HG03432 (cell line): ENCODE results near the gene POLR3GL.

Experiments used
- ATAC-seq: cut with Tn5 transposase; IDR thresholded peaks from one replicate; pipeline ENCODE4 v1.9.1; 2021; ENCODE audit warnings: mild to moderate bottlenecking, moderate library complexity; ENCODE audit not compliant: unreplicated experiment

Gene POLR3GL

DNA sequence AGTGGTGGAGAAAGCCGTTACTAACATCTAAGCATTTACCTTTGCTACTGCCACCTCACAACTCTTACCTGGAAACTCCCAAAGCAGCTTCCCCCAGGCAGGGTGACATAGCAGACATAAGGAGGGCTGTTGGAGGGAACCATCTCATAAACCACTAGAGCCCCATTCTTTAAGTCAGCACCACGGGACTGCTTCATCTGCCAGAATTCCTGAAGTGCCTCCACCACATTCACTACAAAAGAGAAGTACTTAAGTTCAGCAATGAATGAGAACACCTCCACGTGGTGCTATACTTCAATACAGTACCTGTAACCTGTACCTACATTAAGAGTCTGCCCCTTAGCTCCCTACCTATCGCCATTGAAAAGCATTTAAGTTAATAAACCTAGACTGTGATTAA, 16.9 kb upstream of the POLR3GL start:
- ATAC-seq, result no peak

DNA sequence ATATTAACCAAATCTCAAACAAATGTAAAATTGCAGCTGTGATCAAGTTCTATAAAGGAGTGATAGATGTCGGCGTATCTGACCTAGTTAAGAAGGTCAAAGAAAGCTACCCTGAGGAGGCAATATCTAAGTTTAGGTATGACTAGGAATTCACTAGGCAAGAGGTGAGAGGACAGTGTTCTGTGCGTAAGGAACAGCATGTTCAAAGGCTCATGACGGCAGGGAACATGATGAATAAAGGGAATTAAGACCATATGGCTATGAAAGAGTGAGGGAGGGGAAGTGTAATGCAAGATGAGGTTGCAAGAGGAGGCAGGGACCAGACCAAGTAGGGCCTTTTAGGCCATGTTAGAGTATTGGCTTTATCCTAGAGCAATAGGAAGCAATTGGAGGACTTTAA, 15.3 kb upstream of the POLR3GL start:
- no peak for ATAC-seq

DNA sequence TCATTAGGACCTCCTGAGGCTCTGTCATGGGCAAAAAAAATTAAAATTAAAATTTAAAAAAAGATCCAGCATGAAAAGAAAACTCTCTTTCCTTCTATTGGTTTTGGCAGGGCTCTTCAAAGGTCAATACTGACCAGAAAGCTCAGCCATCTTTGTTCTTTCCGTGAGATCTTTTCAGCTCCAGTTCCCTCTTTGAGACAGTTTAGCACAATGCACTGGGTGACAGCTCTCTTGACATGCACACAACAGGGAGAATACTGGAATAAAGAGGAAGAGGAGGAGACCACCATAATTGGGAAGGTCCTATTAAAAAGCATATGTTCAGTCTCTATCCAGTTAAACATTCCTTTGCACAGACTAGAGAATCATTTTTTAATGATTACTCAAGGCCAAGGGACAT, 13.0 kb upstream of the POLR3GL start:
- no peak for ATAC-seq

DNA sequence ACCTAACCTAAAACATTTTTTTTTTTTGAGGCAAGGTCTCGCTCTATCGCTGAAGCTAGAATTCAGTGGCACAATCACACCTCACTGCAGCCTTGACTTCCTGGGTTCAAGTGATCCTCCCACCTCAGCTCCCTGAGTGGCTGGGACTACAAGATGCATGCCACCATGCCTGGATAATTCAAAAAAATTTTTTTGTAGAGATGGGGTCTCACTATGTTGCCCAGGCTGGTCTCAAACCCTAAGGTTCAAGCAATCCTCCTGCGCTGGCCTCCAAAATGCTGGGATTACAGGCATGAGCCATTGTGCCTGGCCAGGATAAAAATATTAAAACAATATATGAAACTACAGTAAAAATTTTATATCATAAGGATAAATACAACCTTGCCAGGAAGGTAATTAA, 11.6 kb upstream of the POLR3GL start:
- ATAC-seq, result no peak

DNA sequence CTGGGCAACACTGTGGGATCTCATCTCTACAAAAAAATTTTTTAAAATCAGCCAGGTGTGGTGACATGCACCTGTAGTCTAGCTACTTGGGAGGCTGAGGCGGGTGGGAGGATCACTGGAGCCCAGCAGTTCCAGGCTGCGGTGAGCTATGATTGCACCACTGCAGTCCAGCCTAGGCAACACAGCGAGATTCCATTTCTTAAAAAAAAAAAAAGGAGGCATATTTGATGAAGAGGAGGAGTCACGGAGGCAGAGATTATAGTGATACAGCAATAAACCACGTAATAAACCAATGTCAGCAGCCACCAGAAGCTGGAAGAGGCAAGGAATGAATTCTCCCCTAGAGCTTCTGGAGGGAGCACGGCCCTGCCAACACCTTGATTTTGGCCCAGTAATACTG, 10.6 kb upstream of the POLR3GL start:
- ATAC-seq, result no peak

DNA sequence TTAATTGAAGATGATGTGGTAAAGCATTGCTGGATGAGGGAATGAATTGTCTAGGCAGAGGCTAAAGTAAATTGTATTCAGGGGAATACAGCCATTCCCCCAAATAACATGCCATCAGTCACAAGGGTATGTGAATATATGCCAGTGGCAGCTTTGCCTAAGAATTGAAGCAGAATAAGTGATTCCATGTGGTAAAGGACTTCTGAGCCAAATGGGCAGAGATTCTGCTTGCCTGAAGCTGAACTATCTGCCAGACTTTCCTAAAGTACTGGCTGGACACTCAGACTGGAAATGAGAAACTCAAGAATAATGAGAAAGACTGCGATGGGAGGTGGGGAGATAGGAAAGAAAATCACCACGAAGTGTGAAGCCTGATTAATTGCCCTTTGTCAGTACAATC, 9.1 kb upstream of the POLR3GL start:
- no peak for ATAC-seq

DNA sequence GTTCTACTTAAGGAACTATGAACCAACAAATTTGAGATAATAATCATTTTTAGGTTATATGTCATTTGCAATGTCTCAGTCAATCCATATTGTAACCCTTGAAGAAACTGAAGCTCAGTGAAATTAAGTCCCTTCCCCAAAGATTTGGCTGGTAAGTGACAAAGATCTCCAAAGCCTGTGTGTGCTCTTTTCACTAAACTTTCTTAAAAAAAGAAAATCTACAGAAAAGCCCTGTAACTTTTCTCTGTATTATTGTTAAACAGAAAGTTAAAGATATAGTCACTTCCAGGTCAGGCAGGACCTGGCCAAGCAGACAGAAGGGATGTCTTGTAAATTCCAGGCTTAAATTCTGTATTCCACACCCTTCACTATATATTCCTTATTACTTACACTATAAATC, 8.1 kb upstream of the POLR3GL start:
- ATAC-seq, result no peak

DNA sequence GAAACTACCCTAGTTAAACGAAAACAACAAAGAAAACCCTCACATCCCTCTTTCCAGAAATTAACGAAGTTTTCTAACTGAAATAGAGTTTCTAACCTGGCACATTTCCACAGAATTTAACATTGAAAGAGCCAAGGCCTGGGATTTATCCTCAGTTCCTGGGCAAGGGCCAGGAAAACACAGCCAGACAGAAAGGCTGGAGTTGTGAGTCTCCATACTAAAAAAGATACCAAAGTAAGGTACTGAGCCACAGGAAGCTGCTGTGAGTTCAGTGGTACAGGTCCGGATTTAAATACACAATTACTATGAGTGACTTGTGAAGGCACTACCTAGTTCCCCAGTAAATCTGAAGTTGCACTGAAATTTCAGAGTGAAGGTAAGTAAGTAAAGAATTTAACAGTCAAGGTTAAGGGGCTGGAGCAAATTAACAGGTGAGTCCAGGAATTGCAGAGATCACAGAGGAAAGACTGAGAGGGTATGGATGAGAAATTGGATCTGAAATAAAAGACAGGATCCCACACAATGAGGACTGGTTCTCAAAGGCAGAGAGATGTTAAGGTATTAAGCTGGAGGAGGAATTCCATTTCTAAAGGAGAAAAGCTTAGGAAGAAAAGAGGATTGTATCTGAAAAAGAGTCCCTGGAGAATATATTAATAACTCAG, 7.6 kb upstream of the POLR3GL start:
- ATAC-seq, result no peak

DNA sequence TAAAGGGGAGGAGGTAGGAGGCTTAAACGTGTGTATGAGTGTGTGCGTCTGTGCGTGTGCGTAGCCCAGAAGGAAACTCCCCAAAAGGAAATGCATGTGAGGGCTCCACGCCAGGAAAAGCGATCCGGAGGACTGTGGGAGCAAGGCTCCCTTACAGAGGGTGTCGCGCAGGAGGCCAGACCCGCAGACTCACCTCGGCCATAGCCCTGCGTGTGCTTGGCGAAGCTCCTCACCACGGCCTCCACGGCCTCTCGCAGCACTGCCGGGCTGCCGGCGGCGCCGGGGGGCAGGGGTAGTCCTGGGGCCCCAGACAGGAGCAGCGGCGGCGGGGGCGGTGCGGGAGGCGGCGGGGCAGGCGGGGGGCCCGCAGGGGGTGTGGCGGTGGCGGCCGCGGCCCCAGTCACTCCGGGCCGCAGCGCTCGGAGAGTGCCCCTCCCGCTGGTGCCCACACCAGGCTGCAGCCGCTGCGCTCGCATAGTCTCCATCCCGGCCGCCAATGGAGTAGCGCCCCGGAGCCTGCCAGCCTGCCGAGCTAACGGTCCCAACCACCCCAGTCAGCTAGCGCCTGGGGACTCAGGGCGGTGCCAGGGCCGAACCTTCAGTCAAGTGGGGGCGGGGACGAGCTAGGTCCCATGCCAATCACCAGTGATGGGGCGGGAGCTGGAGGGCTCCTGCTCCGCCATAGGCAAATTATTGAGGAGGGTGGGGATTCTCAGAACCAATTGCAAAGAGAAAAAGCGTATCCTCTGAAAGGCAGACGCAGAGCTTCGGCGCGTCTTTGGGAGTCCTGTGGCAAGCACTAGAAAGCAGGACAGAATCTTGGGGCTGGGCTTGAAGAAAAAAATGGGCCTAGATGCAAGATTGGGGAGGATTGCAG, 6.8 kb upstream of the POLR3GL start, which contains the start of gene LIX1L:
Gene LIX1L (minus strand): TSS at position 575 of the 877 bp plus-strand sequence. CDS start 90 bp downstream, at position 485.
- peak; percentile 89 for ATAC-seq

DNA sequence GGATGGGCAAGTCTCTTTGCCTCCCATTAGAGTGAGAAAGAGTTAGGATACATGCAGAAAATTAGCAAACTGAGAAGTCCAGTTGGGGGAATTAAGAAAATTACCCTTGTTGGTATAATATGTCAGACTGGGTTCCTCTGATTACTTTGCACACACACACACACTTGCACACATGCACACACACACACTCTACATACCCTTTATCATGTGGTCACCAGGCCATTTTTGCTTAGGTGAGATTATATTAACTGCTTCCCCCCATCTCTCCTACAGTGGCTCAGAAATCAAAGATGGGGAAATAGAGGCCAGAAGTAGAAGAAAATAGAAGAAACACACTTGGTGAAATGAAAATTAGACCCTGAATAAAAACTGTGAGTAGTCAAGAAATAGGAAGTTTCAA, 5.8 kb upstream of the POLR3GL start:
- no peak for ATAC-seq

DNA sequence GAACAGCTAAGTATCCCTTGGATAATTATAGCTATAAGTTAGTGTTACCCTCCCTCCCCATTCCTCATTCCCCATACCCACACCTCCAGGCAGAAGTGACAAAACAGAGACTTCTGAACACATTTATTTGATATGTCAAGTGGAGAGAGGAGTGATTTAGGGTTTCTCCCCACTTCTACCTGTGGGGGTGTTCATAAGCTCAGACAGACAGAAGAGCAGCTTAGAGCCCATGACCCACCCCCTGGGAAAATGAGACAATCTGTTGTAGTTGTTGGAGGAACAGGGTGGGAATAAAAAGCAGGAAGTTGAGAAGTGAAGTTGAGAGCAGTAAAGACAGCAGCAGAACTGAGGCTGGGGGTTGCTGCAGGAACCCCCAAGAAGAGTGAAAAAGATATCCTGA, 5.2 kb upstream of the POLR3GL start:
- no peak for ATAC-seq

DNA sequence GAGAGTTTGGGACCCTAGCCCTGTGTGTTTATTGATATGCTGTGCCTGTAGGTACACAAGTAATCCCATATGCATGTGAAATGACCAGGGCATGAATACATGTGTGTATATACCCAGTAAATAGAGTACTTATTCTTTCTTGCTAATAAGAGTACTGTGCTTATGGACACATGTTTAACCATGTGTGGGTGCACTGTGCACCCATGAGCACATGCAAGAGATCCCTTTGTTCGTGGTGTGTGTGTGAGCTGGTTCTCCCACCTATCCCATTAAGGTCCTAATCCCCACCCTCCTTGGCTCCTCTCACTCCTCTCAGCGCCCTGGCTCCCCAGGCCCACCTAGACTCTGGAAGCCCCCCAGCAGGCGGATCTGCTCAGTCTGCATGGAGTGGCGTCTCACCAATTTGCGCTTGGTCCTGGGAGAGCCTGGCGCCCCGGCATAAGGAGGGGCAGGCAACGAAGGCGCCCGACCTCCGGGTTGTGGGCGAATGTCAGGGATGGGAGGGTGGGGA, 4.5 kb upstream of the POLR3GL start:
- ATAC-seq, result no peak

DNA sequence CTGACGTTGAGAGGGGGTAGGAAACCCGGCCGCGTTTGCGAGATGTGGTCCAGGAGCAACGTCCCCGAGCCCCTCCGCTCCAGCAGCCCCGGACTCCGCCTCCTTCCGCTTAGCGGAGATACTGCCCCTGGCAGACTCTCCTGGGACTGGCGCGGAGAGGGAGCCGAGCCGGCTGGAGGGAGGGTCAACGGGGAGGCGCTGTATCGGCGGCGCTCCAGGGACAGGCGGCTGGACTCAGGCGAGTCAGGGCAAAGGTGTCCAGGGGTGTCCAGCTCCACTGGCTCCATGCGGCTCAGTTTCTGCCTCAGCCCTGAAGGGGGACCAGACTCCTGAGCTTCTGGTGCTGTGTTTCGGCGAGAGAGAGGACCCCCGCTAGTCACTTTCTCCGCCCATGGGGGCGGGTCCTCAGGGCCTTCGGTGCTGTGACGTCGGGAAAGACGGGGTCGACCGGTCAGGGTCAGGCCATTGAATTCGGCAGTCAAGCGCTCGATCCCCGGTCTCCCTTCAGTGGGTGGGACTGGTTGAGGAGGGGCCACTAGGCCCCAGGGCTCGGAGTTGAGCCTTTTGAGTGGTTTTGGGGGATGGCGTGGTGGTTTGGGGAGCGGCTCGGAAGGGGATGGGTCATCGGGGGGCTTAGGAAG, 3.9 kb upstream of the POLR3GL start:
- ATAC-seq, result no peak

DNA sequence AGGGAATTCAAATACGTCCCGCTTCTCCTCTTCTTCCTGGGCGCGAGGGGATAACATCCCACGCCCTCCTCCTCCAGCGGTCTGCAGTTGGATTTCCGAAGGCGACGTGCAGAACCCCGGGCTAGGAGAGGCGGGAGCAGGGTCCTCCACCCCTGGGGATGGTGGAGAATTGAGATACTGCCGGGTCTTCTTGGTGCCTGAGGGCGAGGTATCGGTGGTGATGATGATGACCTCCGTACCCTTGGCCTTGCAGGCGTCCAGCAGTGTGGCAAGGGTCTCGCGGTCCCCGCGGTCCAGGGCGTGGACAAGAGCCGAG, 3.4 kb upstream of the POLR3GL start:
- no peak for ATAC-seq

DNA sequence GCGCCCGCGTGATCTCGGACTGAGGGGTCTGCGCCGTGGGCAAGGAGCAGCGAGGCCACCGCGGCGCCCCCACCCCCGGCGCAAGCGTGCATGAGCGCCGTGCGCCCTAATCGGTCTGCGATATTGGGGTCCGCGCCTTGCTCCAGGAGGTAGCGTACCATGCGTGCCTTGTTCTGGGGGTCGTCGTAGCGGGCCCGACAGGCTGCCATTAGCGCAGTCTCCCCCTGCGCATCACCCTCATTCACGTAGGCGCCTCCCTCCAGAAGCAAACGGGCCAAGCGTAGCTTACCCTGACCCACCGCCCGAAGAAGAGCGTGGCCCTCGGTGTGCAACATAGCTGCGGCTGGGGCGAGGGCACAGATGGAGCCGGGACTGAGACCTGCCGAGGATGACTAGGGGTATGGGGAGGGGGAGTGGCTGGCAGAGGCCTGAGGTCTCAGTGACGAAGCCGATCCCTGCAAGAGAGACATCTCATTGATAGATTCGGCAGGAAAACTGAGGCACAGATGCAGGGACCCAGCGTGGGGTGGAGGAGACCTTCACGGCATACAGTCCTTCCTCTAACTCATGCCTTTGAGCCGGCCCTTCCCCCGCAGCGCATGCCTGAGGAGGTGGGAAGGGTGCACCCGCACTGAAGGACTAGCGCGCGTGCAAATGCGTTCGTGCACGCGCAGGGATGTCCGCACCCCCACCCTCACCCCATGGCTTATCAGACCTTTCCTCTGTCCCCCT, 2.9 kb upstream of the POLR3GL start:
- no peak for ATAC-seq

DNA sequence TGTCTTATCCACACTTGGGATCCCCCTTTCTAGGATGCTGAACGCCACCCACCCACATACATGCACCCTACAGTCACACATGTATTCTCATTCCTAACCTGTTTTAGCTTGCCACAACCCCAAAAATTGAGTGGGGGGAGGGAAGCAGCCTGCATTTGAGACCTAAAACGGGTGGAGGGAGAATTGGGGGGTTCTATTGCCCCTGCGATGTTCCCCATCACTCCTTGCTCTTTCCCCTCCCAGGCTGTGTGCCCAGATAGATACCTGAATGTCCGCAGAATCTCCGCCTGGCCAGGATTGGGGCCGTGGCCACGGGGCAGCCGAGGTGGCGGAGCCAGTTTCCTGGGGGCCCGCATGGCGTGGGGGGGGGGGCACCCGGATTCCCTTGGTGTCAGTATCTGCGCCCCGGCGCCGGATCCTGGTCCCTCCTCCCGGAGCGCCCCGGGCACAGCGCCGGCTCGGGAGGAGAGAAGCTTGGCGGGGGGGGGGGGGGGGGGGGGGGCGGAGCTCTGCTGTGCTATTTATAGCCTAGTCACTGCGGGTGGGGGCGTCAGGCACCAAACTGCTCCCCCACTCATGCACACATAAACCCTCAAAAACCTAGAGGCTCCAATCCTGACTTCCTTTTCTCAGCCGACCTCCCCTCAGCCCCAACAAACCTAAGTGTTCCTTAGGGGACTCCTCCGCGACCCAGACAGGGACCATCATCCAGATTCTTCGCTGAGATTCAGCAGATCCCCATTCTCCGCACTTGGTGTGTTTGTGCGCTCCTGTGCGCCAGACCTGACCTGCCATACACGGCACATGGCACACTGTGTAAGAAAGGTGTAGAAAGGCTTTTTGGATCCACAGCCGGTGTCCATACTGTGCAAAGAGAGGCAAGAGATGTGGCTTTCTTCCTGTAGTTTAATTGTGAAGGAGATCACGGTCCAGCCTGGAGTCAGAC, 2.1 kb upstream of the POLR3GL start:
- no peak for ATAC-seq

DNA sequence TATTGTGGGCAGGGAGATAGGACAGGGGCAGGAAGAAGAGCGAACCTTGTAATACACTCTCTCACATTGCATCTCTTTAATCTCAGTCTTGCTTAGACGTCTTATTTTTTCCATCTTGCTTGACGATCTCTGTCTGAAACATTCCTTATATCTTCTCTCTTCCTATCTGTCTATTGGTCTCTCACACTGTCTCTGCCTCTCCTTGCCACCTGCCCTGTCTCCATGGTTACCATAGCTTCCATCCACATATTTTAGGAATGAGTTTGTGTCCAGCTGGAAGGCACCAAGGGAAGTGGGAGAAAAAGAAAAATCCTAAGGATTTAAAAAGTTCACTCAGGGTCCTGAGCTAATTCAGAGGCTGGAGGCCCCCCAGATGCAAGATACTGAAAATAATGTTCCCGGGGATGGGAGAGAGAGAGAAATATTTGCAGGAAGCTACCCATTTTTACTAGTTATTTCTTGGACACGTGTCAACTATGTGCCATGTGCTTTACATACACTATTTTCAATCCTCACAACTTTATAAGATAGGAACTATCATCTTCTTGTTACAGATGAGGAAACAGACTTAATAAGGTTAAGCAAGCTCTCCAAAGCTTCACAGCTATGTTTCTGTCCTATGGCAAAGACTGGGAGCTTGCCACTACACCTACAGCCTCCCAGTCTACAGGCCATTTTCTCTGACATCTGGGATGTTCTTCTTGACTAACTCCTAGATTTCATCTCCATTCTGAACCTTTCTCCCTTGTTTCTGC, 1.0 kb upstream of the POLR3GL start:
- no peak for ATAC-seq

DNA sequence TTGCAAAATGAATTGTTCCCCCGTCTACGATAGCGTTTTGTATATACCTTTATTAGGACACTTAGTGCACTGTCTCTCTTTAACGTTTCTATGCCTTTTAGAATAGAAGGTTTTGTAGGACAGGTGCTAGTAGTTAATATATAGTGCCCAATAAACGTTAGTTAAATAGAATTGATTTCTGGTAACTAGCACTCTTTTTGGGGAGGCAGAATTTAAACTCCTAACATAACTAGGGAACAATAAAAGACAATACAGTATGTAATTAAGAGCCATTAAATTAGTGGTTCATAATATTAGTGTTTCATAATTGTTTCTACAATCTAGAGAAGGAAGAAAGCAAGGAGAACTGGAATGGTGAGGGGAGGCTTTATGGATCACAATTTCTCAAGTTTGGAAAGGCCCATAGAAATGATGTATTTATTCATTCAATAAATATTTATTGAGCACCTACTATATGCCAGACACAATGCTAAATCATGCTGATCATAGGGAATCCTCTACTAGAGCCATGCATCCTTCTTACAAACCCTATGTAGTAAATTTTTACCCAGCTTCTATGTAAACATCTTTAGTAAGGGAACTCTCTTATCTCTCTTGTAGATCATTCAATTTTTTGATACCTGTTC, 742 bp downstream of the POLR3GL start:
- ATAC-seq, result no peak

DNA sequence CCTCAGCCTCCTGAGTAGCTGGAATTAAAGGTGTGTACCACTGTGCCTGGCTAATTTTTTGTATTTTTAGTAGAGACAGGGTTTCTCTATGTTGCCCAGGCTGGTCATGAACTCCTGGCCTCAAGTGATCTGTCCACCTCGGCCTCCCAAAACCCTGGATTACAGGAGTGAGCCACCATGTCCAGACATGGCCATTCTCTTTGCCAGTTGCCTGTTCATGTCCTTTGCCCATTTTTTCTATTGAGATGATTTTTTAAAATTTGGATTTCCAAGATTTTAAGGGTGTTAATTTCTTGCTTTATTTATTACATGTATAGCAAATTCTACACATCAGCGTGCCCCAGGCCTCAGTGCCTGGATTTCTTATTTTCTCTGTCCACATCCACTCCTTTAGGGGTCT, 2.8 kb downstream of the POLR3GL start:
- ATAC-seq, result no peak
